ENCODE data around the gene AIP. TPM values are rescaled to one million over a fixed set of nuclear protein-coding genes. Genes with fewer than 3 reads are reported as not detected.

Gene AIP
- total RNA-seq, 1 donor from 2014 or later: 55.3 TPM

DNA sequence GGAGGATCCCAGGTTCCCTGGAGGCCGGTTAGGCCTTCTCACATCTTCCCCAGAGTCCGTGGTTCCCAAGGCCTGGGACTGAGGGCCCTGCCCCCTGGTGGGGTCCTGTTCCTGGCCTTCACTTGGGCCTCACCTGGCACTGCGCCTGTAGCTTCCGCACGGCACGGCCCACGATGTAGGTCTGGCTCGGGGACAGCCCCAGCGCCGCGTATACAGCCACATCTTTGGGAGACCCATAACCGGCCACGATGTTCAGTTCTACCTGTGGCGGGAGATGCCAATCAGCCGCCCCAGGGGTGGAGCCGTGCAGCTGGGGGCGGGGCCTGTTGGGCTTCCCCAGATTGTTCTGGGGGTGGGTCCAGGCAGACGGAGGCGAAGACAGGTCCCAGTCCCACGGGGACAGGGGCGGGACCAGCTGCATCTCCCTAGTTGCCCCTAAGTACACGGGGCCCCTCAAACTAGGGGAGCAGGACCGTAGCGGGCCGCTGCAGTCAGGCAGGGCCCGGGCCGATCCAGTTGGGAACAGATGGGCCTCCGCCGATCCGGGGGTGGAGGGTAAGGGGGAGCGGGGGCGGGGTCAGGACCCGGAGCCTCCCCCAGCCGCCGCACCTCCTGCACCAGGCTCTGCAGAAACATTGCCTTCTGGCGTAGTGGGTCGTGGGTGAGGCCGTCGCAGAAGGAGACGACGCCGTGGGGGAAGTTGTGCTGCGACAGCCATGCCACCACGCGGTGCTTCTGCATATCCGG is 10.1 kb downstream of the AIP start:
- TF ChIP-seq, protein P1, sequence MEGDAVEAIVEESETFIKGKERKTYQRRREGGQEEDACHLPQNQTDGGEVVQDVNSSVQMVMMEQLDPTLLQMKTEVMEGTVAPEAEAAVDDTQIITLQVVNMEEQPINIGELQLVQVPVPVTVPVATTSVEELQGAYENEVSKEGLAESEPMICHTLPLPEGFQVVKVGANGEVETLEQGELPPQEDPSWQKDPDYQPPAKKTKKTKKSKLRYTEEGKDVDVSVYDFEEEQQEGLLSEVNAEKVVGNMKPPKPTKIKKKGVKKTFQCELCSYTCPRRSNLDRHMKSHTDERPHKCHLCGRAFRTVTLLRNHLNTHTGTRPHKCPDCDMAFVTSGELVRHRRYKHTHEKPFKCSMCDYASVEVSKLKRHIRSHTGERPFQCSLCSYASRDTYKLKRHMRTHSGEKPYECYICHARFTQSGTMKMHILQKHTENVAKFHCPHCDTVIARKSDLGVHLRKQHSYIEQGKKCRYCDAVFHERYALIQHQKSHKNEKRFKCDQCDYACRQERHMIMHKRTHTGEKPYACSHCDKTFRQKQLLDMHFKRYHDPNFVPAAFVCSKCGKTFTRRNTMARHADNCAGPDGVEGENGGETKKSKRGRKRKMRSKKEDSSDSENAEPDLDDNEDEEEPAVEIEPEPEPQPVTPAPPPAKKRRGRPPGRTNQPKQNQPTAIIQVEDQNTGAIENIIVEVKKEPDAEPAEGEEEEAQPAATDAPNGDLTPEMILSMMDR (IDR thresholded peaks at IDR 0.05; ENCODE audit: borderline replicate concordance): no peak
- Histone ChIP-seq H3K9me3 (replicated peaks) (no peaks in the 10 kb centered on the region), H3K27ac (replicated peaks) (no peak overlapping the region), H3K4me1 (peaks cover 5% of the 10 kb centered on the region), H3K36me3 (peaks cover 90% of the 10 kb centered on the region), H3K4me3 (no peak overlapping the region), H3K27me3 (ENCODE audit: low read depth) (no peaks in the 10 kb centered on the region)
- DNase-seq: no peak
- intact Hi-C loops (cut with micrococcal nuclease): no loop called here

DNA sequence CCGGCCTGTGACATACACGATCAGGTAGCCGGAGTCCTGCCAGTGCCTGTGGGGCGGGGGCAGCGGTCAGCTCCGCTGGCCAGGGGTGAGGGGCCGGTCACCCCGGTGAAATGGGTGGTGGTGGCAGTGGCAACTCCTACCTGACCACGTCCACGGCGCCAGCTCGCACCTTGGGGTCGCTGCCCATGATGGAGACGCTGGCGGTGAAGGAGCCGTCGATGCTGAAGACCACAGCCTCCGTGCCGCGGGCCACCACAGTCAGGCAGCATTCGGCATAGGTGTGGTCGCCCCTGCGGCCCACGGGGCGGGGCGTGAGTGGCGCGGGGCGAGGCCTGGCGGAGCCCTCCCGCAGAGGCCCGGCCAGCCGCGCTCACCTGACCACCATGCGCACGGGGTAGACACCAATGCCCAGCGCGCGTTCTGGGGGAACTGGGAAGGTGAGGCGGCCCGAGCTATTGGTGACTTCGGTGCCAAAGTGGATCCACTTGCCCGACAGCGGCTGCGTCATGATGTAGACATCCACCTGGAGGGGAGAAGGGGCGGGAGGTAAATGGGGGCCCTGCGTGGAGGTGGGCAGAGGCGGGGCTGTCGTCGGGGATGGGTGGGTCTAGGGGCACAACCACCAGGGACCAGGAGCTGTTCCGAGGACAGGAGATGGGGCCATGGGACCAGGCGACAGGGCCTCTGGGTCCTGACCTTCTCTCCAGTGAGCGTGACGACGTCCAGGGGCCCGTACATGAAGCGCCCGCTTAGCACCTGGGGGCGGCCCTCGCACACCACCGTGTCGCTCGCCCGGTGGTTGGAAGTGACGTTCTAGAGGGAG is 10.9 kb downstream of the AIP start:
- intact Hi-C loops (cut with micrococcal nuclease): no loop called here
- H3K27ac ChIP-seq (replicated peaks): no peak overlapping the region
- H3K4me1 ChIP-seq: peaks cover 13% of the 10 kb centered on the region
- TF ChIP-seq, protein P1 (IDR thresholded peaks at IDR 0.05; ENCODE audit: borderline replicate concordance): no peak
- H3K27me3 ChIP-seq (ENCODE audit: low read depth): no peaks in the 10 kb centered on the region
- H3K4me3 ChIP-seq: no peak overlapping the region
- H3K9me3 ChIP-seq (replicated peaks): no peaks in the 10 kb centered on the region
- DNase-seq: no peak
- peaks cover 92% of the 10 kb centered on the region for H3K36me3 ChIP-seq

DNA sequence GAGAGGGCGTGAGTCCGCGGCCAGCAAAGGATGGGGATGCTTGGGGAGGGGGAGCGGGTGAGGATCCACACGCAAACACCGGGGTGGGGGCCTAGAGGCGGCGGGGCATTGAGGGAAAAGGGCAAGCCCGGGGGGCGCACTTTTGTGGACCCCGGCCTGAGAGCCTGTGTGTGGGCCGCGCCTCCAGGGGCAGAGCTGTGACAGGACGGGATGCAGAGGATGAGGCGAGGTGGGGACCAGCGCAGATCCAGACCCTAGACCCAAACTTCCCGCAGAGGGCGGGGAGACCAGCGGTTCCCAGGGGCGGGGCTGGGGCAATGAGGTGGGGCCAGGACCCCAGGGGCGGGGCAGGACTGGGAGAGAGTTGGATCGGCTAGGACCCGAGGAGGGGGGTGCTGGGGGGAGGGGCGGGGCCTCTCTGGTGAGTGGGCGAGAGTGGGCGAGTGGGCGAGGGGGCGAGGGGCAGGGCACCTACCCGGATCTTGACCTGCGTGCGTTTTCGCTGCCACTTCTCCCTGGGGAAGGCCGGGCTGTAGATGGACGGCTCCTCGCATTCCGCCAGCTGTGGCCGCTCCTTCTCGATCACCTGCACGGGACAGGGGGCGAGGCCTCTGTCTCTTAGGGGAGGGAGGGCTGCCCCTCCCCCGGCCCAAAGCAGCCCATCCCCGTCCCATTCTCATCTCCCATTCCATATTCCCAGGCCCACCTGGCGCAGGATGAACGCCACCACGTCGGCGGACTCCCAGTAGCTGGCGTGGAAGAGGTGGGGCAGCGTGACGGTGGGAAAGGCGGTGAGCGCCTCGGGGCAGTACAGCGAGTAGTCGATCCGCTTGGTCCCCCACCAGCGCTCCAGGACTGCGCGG is 11.8 kb downstream of the AIP start:
- intact Hi-C loops (cut with micrococcal nuclease): no loop called here
- no peaks in the 10 kb centered on the region for H3K9me3 ChIP-seq (replicated peaks)
- H3K27ac ChIP-seq (replicated peaks): no peak overlapping the region
- H3K27me3 ChIP-seq (ENCODE audit: low read depth): no peaks in the 10 kb centered on the region
- H3K36me3 ChIP-seq: peaks cover 85% of the 10 kb centered on the region
- TF ChIP-seq, protein P1 (IDR thresholded peaks at IDR 0.05; ENCODE audit: borderline replicate concordance): no peak
- no peak overlapping the region for H3K4me3 ChIP-seq
- no peak for DNase-seq
- peaks cover 13% of the 10 kb centered on the region for H3K4me1 ChIP-seq

DNA sequence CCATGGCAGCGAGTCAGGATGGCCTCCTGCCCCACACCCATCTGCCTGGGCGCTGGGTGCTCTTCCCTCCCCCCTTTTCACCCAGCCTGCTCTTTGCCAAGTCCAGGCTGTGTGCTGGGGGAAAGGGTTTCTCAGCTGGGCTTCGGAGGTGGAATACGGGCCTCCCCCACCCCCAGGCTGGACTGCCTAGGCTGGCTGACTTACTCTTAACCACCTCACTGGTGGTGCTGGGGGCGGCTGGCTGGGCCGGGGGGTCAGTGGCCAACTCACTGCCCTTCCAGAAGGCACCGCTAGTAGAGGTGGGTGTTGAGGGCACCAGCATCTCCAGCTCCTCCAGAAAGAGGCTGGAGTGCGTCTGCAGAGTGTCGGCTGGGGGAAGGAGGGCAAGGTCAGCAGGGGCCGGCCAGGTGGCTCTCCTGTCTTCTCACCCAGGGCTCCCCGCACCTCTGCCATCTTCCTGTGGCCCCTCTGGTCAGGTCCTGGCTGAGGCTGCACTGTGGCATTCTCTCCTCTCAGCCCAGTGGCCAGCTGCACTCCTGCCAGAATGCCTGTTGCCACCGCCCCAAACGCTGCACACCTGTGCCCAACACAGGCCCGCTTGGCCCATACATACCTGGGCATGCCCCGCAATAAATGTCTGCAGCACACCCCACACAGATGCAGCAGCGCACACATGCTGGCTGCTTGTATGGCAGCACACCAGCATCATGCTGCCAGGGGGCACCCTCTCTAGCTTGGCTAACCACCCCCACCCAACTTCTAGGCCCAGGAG is 12.6 kb downstream of the AIP start:
- Histone ChIP-seq H3K9me3 (replicated peaks) (no peaks in the 10 kb centered on the region), H3K27ac (replicated peaks) (no peak overlapping the region), H3K4me3 (no peak overlapping the region), H3K4me1 (peaks cover 15% of the 10 kb centered on the region), H3K36me3 (peaks cover 83% of the 10 kb centered on the region), H3K27me3 (ENCODE audit: low read depth) (no peaks in the 10 kb centered on the region)
- TF ChIP-seq, protein P1 (IDR thresholded peaks at IDR 0.05; ENCODE audit: borderline replicate concordance): no peak
- DNase-seq: no peak
- intact Hi-C loops (cut with micrococcal nuclease): no loop called here

Measured in left ventricle myocardium inferior (tissue), 1 donor.